GM12878 (cell line): ENCODE results near the gene INO80C. TPM values are rescaled to one million over a fixed set of nuclear protein-coding genes. Genes with fewer than 3 reads are reported as not detected.

Experiments used
- ATAC-seq: fragments of 200-7000 bp; cut with Tn5 transposase; 3 replicates; pipeline ENCODE4 v1.9.1; 2020; ENCODE audit warnings: mild to moderate bottlenecking, moderate library complexity
- BruUV-seq: library from RNA; stranded (reverse); fragments of 400-500 nt; replicated peaks from 2 replicates; lab custom pipeline; 2021; lab: Mats Ljungman, UMichigan
- CTCF ChIA-PET: fragments of 300-600 bp; sonication (Branson Sonifier 250); formaldehyde crosslinking; extraction: SDS; loops from one replicate; lab custom pipeline; 2021; ENCODE audit warnings: inconsistent platforms; lab: Yijun Ruan, JAX
- POLR2A ChIA-PET: fragments of 350-600 bp; formaldehyde crosslinking; extraction: SDS; loops from one replicate; lab custom pipeline; 2021; ENCODE audit warnings: inconsistent platforms; lab: Charles Lee
- RAD21 ChIA-PET: fragments of 300-600 bp; sonication (Branson Sonifier 250); formaldehyde crosslinking; loops from one replicate; lab custom pipeline; 2023; ENCODE audit warnings: antibody characterized with exemption; ENCODE audit not compliant: unreplicated experiment; lab: Charles Lee
- SMC1A ChIA-PET: fragments of 300-600 bp; sonication (Branson Sonifier 250); formaldehyde crosslinking; loops from one replicate; lab custom pipeline; 2023; ENCODE audit not compliant: unreplicated experiment, uncharacterized antibody; lab: Charles Lee
- DNase-seq: peaks from one replicate; pipeline ENCODE4 v3.0.0-alpha.2; 2011; ENCODE audit warnings: low read depth, low spot score
- FAIRE-seq: peaks from 3 replicates; lab custom pipeline; 2011; peaks lifted over from hg19 to GRCh38; lab: Jason Lieb, UNC
- H2AFZ ChIP-seq: 2 replicates; pipeline ENCODE4 v1.6.0; 2011; ENCODE audit warnings: low read depth, low read length, control low read depth; ENCODE audit not compliant: control insufficient read depth
- H3K27ac ChIP-seq: 2 replicates; pipeline ENCODE4 v1.5.1; 2011; ENCODE audit warnings: control low read depth; ENCODE audit not compliant: control insufficient read depth, insufficient read depth
- H3K27me3 ChIP-seq, 2 experiments: replicated peaks in 1 of 2; 2 replicates each; pipeline versions ENCODE4 v1.6.0 to v1.6.1; 2011; ENCODE audit warnings: low read length in 1 of 2; ENCODE audit not compliant: control insufficient read depth in 2 of 2, insufficient read depth in 2 of 2
- H3K36me3 ChIP-seq, 2 experiments: 2 replicates each; pipeline ENCODE4 v1.5.1; 2011; ENCODE audit warnings: low read length in 1 of 2; ENCODE audit not compliant: control insufficient read depth in 2 of 2, insufficient read depth in 2 of 2
- H3K4me1 ChIP-seq: 2 replicates; pipeline ENCODE4 v1.6.1; 2011; ENCODE audit warnings: mild to moderate bottlenecking, low read length, moderate library complexity, mixed read lengths; ENCODE audit not compliant: control insufficient read depth, insufficient read depth
- H3K4me2 ChIP-seq: 2 replicates; pipeline ENCODE4 v1.6.0; 2011; ENCODE audit warnings: control low read depth; ENCODE audit not compliant: control insufficient read depth, insufficient read depth
- H3K4me3 ChIP-seq: fragments of 200-600 bp; sonication (generic); 2 replicates; pipeline ENCODE4 v1.5.1; 2016
- H3K79me2 ChIP-seq: 2 replicates; pipeline ENCODE4 v1.6.0; 2011; ENCODE audit warnings: low read length; ENCODE audit not compliant: control insufficient read depth, insufficient read depth
- H3K9ac ChIP-seq: 2 replicates; pipeline ENCODE4 v1.8.0; 2011; ENCODE audit warnings: low read length, control low read depth, mixed read lengths; ENCODE audit not compliant: control insufficient read depth, insufficient read depth
- H3K9me3 ChIP-seq: replicated peaks from 3 replicates; pipeline ENCODE4 v1.5.1; 2011; ENCODE audit warnings: mild to moderate bottlenecking, low read length; ENCODE audit not compliant: control insufficient read depth, insufficient read depth
- H4K20me1 ChIP-seq: 2 replicates; pipeline ENCODE4 v1.6.0; 2011; ENCODE audit not compliant: control insufficient read depth, insufficient read depth
- ATF3 ChIP-seq: IDR thresholded peaks from 2 replicates; pipeline ENCODE4 v1.6.1; 2011; ENCODE audit warnings: low read depth, mild to moderate bottlenecking, low read length, moderate library complexity, borderline replicate concordance; ENCODE audit errors: extremely low read depth
- BHLHE40 ChIP-seq, 2 experiments: fragments of 450-650 bp in 1 of 2; IDR thresholded peaks; 2 replicates each; pipeline ENCODE4 v1.6.1; 2011 to 2017; ENCODE audit warnings: low read depth in 2 of 2, borderline replicate concordance in 1 of 2, improper control_type of control experiment in 1 of 2, low read length in 1 of 2, mild to moderate bottlenecking in 1 of 2
- ESRRA ChIP-seq: IDR thresholded peaks from 2 replicates; pipeline ENCODE4 v1.6.1; 2012; ENCODE audit warnings: mild to moderate bottlenecking, low read length, improper control_type of control experiment
- HDAC2 ChIP-seq: fragments of 200-600 bp; sonication (generic); IDR thresholded peaks from 2 replicates; pipeline ENCODE4 v1.6.1; 2017
- KAT2A ChIP-seq: conservative IDR thresholded peaks from 2 replicates; pipeline ENCODE4 v1.6.1; 2011; ENCODE audit warnings: low read depth, low read length; ENCODE audit not compliant: control insufficient read depth
- MYC ChIP-seq: IDR thresholded peaks from 2 replicates; pipeline ENCODE4 v1.6.1; 2011; ENCODE audit warnings: mild to moderate bottlenecking, low read length, moderate library complexity, inconsistent platforms; ENCODE audit not compliant: insufficient read depth, insufficient replicate concordance, insufficient read length, severe bottlenecking
- RAD21 ChIP-seq: IDR thresholded peaks from 2 replicates; pipeline ENCODE4 v1.6.1; 2011; ENCODE audit warnings: mild to moderate bottlenecking, low read depth, low read length, moderate library complexity; ENCODE audit not compliant: insufficient read depth
- RB1 ChIP-seq: fragments of 450-650 bp; formaldehyde crosslinking; IDR thresholded peaks from 2 replicates; pipeline ENCODE4 v1.6.1; 2017; ENCODE audit warnings: mild to moderate bottlenecking, borderline replicate concordance
- SREBF1 ChIP-seq: IDR thresholded peaks from 2 replicates; pipeline ENCODE4 v1.6.1; 2012; ENCODE audit warnings: mild to moderate bottlenecking, low read length
- ZNF207 ChIP-seq: fragments of 450-650 bp; IDR thresholded peaks from 2 replicates; pipeline ENCODE4 v1.6.1; 2014; ENCODE audit warnings: antibody characterized with exemption, mild to moderate bottlenecking, borderline replicate concordance
- ZNF24 ChIP-seq: fragments of 450-650 bp; IDR thresholded peaks from 2 replicates; pipeline ENCODE4 v1.6.1; 2017; ENCODE audit warnings: antibody characterized with exemption, mild to moderate bottlenecking
- WGBS: methylation state at CpG from one replicate; pipeline ENCODE4 v1.1.6; 2016; ENCODE audit warnings: low lambda C conversion rate; ENCODE audit not compliant: insufficient replicate concordance, insufficient coverage; ENCODE audit errors: missing lambda C conversion rate; 5-methylcytosine and 5-hydroxymethylcytosine counted together
- in situ Hi-C: fragments of 300-500 bp; cut with MboI; formaldehyde crosslinking; loops from 9 replicates; pipeline ENCODE4 v1.14.3; 2018; ENCODE audit warnings: mixed read lengths
- intact Hi-C: fragments of 100-400 bp; cut with micrococcal nuclease; formaldehyde crosslinking; loops from one replicate; pipeline ENCODE4 v1.14.2; 2022; ENCODE audit not compliant: unreplicated experiment
- polyA plus RNA-seq, 11 experiments: library from polyadenylated mRNA; depleted of rRNA in 4 of 11; unstranded in 6 of 11; stranded (reverse) in 5 of 11; fragments of >200 nt; fragmentation: Nextera tagmentation in 4 of 11; fragmentation: Illumina TruSeq in 1 of 11; extraction: Ambion mirVana in 4 of 11; extraction: Trizol in 1 of 11; gene quantifications; 1 replicate in 1 of 11; 2 replicates in 10 of 11; pipeline versions ENCODE4 v1.2.1 to v1.2.3, GENCODE V29; 2011 to 2016; ENCODE audit warnings: inconsistent platforms in 2 of 11, missing spikeins in 2 of 11, low read depth in 1 of 11
- total RNA-seq, 4 experiments: library from RNA; depleted of rRNA in 3 of 4; stranded (reverse); fragments of >200 nt in 3 of 4; fragmentation: Illumina TruSeq in 1 of 4; extraction: Trizol in 1 of 4; gene quantifications; 2 replicates each; pipeline versions ENCODE4 v1.2.1 to v1.2.3, GENCODE V29; 2013 to 2021

Gene INO80C
- total and polyA plus RNA-seq, 10 of the 15 experiments (the other 5 are each of a cell fraction or from before 2014, with no cell fraction given), result 9.9 to 43.2 (median 30.1) TPM

GRCh38 chr18:35507623-35508022, 9.9 kb upstream of the INO80C start (continued):
- no peak for TF ChIP-seq BHLHE40 (IDR thresholded peaks at IDR 0.05; ENCODE audit: borderline replicate concordance in 1 of 2, low read depth in 2 of 2, low read length in 1 of 2)
- TF ChIP-seq ESRRA, result no peak
- TF ChIP-seq ZNF207, result no peak
- TF ChIP-seq ZNF24, result no peak

GRCh38 chr18:35507192-35507591, 9.4 kb upstream of the INO80C start:
- in situ Hi-C loops (no loop called here), intact Hi-C loops (no loop called here)
- DNase-seq (no peak), FAIRE-seq (no peak), ATAC-seq (no peak)
- POLR2A ChIA-PET, result interaction anchor here (0.6 to 0.8 kb wide), 4 partner anchors 9 to 93 kb away, joined by 3 to 5 read pairs (median 4); partner anchors contain the start of gene INO80C
- H3K79me2 ChIP-seq, result no peaks in the 10 kb centered on the region
- TF ChIP-seq ATF3, result no peak
- TF ChIP-seq ZNF24, result no peak
- TF ChIP-seq RB1, result no peak
- no peak for TF ChIP-seq SREBF1
- no peak for TF ChIP-seq KAT2A
- no peak for TF ChIP-seq HDAC2
- TF ChIP-seq MYC, result no peak
- TF ChIP-seq RAD21, result no peak
- no peak overlapping the region for H3K9ac ChIP-seq
- BruUV-seq, result no TSS peak
- peaks cover 8% of the 10 kb centered on the region for H3K4me1 ChIP-seq
- H4K20me1 ChIP-seq, result no peaks in the 10 kb centered on the region
- RAD21 ChIA-PET, result interaction anchor here (0.9 to 1.3 kb wide), 2 partner anchors 9 to 13 kb away, joined by 3 to 4 read pairs; partner anchors contain the start of gene INO80C
- SMC1A ChIA-PET, result interaction anchor here (0.8 to 4.9 kb wide), 2 partner anchors 11 to 42 kb away, joined by 3 to 39 read pairs; partner anchors contain the start of gene INO80C
- H3K4me2 ChIP-seq, result no peak overlapping the region
- no peak overlapping the region for H3K4me3 ChIP-seq
- H3K27ac ChIP-seq, result no peak overlapping the region
- 88% methylated on average over 3 of the region's 3 CpGs for WGBS
- H2AFZ ChIP-seq, result no peak overlapping the region
- H3K27me3 ChIP-seq, result no peaks in the 10 kb centered on the region
- no peaks in the 10 kb centered on the region for H3K36me3 ChIP-seq
- H3K9me3 ChIP-seq, result no peaks in the 10 kb centered on the region
- CTCF ChIA-PET, result interaction anchor here (1.3 kb wide), 1 partner anchor 24 kb away, joined by 4 read pairs; no protein-coding TSS in a partner anchor
